Fibroblast of mammary gland (primary cell): Measurements from ENCODE around the gene CAT.
A peak's percentile ranks its signal among the peaks of the same experiment; 100 is the strongest.

ENCODE experiments used
- DNase-seq: peaks from one replicate; pipeline ENCODE4 v3.0.0-alpha.2; 2010; ENCODE audit warnings: low read depth
- H3K4me3 ChIP-seq: 2 replicates; pipeline ENCODE4 v1.5.1; 2011; ENCODE audit warnings: low read depth, mild to moderate bottlenecking, low read length, moderate library complexity; ENCODE audit not compliant: control insufficient read depth
- TF ChIP-seq, protein P1 (sequence below): conservative IDR thresholded peaks from 2 replicates; pipeline ENCODE4 v1.5.1; 2011; ENCODE audit warnings: low read depth, low read length, inconsistent platforms; ENCODE audit not compliant: control insufficient read depth, insufficient read depth

Gene CAT

DNA sequence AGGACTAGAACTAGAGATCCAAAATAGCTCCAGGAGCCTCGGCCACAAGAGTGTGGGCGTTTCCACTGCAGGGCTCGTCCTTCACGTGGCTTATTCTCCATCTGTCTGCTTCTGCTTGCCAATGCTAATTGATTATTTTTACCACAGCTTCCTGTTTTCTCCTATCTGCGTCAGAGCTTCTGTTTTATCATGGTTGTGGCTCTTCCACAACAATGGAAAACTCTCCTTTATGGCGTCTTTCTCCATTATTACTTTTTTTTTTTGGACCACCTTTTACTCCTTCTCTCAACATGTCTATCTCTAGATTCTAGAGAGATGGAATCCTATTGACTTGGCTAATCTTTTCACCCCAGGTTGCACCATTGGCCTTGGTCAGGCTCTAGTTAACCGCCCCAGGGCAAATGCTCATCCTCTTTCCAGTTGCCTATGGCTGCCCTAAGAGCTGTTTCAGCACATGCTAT is 25.9 kb downstream of the CAT start:
- TF ChIP-seq, protein P1, sequence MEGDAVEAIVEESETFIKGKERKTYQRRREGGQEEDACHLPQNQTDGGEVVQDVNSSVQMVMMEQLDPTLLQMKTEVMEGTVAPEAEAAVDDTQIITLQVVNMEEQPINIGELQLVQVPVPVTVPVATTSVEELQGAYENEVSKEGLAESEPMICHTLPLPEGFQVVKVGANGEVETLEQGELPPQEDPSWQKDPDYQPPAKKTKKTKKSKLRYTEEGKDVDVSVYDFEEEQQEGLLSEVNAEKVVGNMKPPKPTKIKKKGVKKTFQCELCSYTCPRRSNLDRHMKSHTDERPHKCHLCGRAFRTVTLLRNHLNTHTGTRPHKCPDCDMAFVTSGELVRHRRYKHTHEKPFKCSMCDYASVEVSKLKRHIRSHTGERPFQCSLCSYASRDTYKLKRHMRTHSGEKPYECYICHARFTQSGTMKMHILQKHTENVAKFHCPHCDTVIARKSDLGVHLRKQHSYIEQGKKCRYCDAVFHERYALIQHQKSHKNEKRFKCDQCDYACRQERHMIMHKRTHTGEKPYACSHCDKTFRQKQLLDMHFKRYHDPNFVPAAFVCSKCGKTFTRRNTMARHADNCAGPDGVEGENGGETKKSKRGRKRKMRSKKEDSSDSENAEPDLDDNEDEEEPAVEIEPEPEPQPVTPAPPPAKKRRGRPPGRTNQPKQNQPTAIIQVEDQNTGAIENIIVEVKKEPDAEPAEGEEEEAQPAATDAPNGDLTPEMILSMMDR, result no peak
- no peak for DNase-seq
- no peak overlapping the region for H3K4me3 ChIP-seq

DNA sequence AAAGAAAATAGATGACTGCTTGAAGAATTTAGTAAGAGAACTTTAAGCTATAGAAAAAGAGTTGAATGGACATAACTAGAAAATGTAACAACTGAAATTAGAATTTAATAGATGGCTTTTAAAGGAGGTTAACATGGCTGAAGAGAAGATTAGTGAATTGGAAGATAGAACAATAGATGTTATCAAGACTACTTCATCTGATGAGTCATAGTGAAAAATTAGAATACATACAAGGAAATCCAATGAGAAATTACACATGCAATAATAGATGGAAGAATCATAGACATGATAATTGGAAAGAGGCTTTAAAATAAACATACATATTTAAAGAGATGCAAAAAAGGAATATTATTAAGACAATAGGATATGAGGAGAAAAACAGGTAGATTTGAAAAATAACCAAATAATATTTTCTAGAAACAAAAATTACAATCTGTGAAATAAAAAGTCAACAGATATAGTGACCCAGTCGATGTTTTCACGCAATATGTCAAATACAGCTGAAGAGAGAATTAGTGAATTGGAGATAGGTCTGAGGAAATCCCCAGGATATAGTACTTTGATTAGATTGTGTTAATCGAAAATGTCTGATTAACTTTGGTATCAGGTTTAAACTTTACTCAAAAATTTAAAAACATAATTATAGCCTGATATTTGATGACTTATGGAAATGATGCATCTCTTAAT is 28.2 kb downstream of the CAT start:
- TF ChIP-seq, protein P1, result no peak

DNA sequence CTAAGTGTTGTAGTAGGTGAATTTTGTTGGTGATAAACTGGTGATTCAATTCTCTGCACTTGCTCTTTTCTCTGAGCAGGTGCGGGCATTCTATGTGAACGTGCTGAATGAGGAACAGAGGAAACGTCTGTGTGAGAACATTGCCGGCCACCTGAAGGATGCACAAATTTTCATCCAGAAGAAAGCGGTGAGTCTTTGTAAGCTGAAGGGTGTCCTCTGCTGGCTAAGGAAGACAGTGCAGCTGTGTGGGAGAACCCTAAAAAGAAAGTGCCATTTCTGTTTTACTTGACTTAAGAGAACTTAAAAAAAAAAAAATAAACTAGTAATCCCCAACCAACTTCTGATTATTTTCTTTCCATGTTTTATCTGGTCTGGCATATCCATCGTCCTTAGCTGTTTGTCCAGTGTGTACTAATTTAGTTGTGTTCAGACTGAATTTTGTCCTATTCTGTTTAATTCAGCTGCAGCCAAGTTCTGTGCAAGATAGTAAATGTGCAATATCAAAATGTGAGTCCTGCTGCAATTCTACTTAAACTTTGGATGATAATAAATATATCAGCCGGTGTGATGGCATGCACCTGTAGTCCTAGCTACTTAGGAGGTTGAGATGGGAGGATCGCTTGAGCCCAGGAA is 29.6 kb downstream of the CAT start:
- TF ChIP-seq, protein P1, result peak; percentile 72
- DNase-seq, result peak; percentile 46
- no peak overlapping the region for H3K4me3 ChIP-seq

More for the DNA sequence above, 28.2 kb downstream of the CAT start:
- peak; percentile 7 for DNase-seq
- no peak overlapping the region for H3K4me3 ChIP-seq

DNA sequence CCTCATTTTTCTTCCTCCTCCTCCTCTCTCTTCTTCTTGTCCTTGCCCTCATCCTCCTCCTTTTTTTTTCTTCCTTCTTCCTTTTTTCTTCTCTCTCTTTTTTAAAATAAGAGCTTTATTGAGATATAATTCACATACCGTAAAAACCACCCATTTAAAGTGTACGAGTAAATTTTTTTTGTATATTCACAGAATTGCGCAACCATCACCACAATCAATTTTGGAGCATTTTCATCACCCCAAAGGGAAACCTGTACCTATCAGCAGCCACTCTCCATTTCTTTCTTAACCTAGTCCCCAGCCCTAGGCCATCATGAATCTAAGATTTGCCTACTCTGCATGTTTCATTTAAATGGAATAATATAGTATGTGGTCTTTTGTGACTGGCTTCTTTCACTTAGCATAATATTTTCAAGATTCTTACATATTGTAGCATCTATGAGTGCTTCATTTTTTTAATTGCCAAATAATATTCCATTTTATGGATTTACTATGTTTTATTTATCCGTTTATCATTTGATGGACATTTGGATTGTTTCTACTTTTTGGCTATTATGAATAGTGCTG is 35.0 kb downstream of the CAT start:
- TF ChIP-seq, protein P1, result no peak
- no peak overlapping the region for H3K4me3 ChIP-seq
- no peak for DNase-seq

DNA sequence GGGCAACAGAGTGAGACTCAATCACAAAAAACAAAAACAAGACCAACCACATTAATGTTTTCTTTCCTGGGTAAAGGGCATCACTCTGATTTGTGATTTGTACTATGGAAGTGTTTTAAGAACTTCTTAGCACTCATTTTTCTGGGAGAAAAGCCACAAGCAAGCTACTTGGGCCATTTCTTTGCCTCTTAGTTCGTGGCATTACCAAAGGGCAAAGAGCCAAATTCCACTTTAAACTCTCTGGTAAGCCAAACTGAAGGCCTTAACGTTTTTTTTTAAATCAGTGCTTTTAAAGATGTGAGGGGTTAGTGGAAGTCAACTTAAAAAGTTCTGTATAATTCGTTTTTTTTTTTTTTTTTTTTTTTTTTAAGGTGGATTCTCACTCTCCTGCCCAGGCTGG is 36.9 kb downstream of the CAT start:
- no peak overlapping the region for H3K4me3 ChIP-seq
- TF ChIP-seq, protein P1, result no peak
- DNase-seq, result no peak

DNA sequence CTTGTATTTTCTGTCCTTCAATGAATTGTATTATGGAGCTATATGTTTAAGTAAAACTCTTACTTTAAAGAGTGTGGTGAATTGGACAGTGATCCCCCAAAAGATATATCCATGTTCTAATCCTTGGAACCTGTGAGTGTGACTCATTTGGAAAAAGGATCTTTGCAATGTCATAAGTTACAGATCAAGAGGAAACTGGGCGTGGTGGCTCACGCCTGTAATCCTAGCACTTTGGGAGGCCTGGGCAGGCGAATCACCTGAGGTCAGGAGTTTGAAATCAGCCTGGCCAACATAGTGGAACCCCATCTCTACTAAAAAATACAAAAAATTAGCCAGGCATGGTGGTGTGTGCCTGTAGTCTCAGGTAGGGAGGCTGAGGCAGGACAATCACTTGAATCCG is 38.1 kb downstream of the CAT start:
- DNase-seq, result peak; percentile 5
- TF ChIP-seq, protein P1, result no peak
- no peak overlapping the region for H3K4me3 ChIP-seq
